HCT116 (cell line): ENCODE data around the gene RUFY4. TPM values are rescaled to one million over a fixed set of nuclear protein-coding genes. Genes with fewer than 3 reads are reported as not detected.
"Not testable (repeated sequence)": the region's sequence is repeated elsewhere in the genome, so short reads cannot be mapped to it uniquely, and the experiment has no call there.

Experiments
- ATAC-seq: fragments of 200-7000 bp; cut with Tn5 transposase; 2 replicates; pipeline ENCODE4 v1.9.1; 2020; ENCODE audit warnings: mild to moderate bottlenecking, moderate library complexity
- BruUV-seq: library from RNA; stranded (reverse); fragments of 400-500 nt; replicated peaks from 2 replicates; lab custom pipeline; 2021; lab: Mats Ljungman, UMichigan
- CTCF ChIA-PET: fragments of 300-600 bp; sonication (Branson Sonifier 250); formaldehyde crosslinking; loops from one replicate; lab custom pipeline; 2021; ENCODE audit warnings: antibody characterized with exemption; lab: Charles Lee
- POLR2A ChIA-PET: fragments of 300-600, 350-600 bp; sonication (Branson Sonifier 250); formaldehyde crosslinking; loops from one replicate; lab custom pipeline; 2021; ENCODE audit warnings: antibody characterized with exemption; lab: Charles Lee
- RAD21 ChIA-PET, 2 experiments: fragments of 300-600 bp; sonication (Branson Sonifier 250); formaldehyde crosslinking; loops; one replicate each; lab custom pipeline; 2023; ENCODE audit warnings: low total read pairs in 2 of 2; ENCODE audit not compliant: uncharacterized antibody in 2 of 2, unreplicated experiment in 2 of 2, low non-redundant PET in 1 of 2; lab: Charles Lee
- DNase-seq: peaks from one replicate; pipeline ENCODE4 v3.0.0-alpha.2; 2010; ENCODE audit warnings: low read depth, low spot score
- H2AFZ ChIP-seq: fragments of 200-600 bp; shearing (Covaris generic), sonication (generic); 2 replicates; pipeline ENCODE4 v1.6.1; 2017; ENCODE audit warnings: low read depth, mixed run types, mixed read lengths, antibody characterized with exemption, low read length; ENCODE audit not compliant: poor library complexity, severe bottlenecking
- H3K27ac ChIP-seq: 2 replicates; pipeline ENCODE4 v1.5.1; 2012; ENCODE audit warnings: low read depth, low read length
- H3K27me3 ChIP-seq: fragments of 200-600 bp; sonication (generic); 2 replicates; pipeline ENCODE4 v1.6.1; 2016; ENCODE audit warnings: mixed run types, low read length, mixed read lengths; ENCODE audit not compliant: insufficient read depth
- H3K36me3 ChIP-seq, 2 experiments: fragments of 200-500 bp in 1 of 2; fragments of 200-600 bp in 1 of 2; sonication (Bioruptor generic) in 1 of 2; sonication (generic) in 1 of 2; 2 replicates each; pipeline versions ENCODE4 v1.5.1 to v1.6.1; 2014 to 2016; ENCODE audit warnings: low read length in 2 of 2, inconsistent platforms in 1 of 2, mixed read lengths in 1 of 2, mixed run types in 1 of 2; ENCODE audit not compliant: insufficient read depth in 2 of 2, control insufficient read depth in 1 of 2
- H3K4me1 ChIP-seq, 2 experiments: fragments of 200-600 bp in 1 of 2; sonication (generic) in 1 of 2; 2 replicates each; pipeline versions ENCODE4 v1.5.1 to v1.6.1; 2012 to 2017; ENCODE audit warnings: low read length in 2 of 2, inconsistent platforms in 1 of 2, mild to moderate bottlenecking in 1 of 2, mixed read lengths in 1 of 2, mixed run types in 1 of 2, moderate library complexity in 1 of 2; ENCODE audit not compliant: insufficient read depth in 2 of 2, control insufficient read depth in 1 of 2
- H3K4me2 ChIP-seq: fragments of 200-600 bp; sonication (generic); 2 replicates; pipeline ENCODE4 v1.6.1; 2017; ENCODE audit warnings: mixed run types, low read length, mixed read lengths
- H3K4me3 ChIP-seq, 2 experiments: fragments of 200-600 bp in 1 of 2; sonication (generic) in 1 of 2; replicated peaks in 1 of 2; 2 replicates each; pipeline ENCODE4 v1.5.1; 2011 to 2016; ENCODE audit warnings: low read length in 2 of 2, control low read depth in 1 of 2, low read depth in 1 of 2, mild to moderate bottlenecking in 1 of 2, mixed read lengths in 1 of 2, mixed run types in 1 of 2
- H3K79me2 ChIP-seq: fragments of 200-600 bp; sonication (generic); 2 replicates; pipeline ENCODE4 v1.6.1; 2017; ENCODE audit warnings: mild to moderate bottlenecking, mixed run types, low read length, moderate library complexity, mixed read lengths; ENCODE audit not compliant: insufficient read depth
- H3K9ac ChIP-seq: fragments of 200-600 bp; sonication (generic); 2 replicates; pipeline ENCODE4 v1.6.1; 2016; ENCODE audit warnings: low read length, mixed read lengths
- H3K9me2 ChIP-seq: fragments of 200-600 bp; sonication (generic), shearing (Covaris generic); 2 replicates; pipeline ENCODE4 v1.6.1; 2017; ENCODE audit warnings: mixed run types, mild to moderate bottlenecking, moderate library complexity; ENCODE audit not compliant: insufficient read depth
- H3K9me3 ChIP-seq, 2 experiments: fragments of 200-500 bp in 1 of 2; fragments of 200-600 bp in 1 of 2; sonication (Bioruptor generic) in 1 of 2; sonication (generic) in 1 of 2; 2 replicates each; pipeline ENCODE4 v1.6.1; 2014 to 2017; ENCODE audit warnings: low read length in 2 of 2, mixed read lengths in 2 of 2, inconsistent platforms in 1 of 2, low read depth in 1 of 2, mild to moderate bottlenecking in 1 of 2, mixed run types in 1 of 2, moderate library complexity in 1 of 2; ENCODE audit not compliant: control insufficient read depth in 1 of 2, insufficient read depth in 1 of 2
- H4K20me1 ChIP-seq: fragments of 200-600 bp; sonication (generic), shearing (Covaris generic); 2 replicates; pipeline ENCODE4 v1.6.1; 2017; ENCODE audit warnings: mixed run types, mild to moderate bottlenecking, moderate library complexity; ENCODE audit not compliant: insufficient read depth
- CTCF ChIP-seq, 3 experiments: fragments of 200-600 bp in 1 of 3; sonication (generic) in 1 of 3; IDR thresholded peaks in 2 of 3; conservative IDR thresholded peaks in 1 of 3; 2 replicates each; pipeline ENCODE4 v1.5.1; 2012 to 2017; ENCODE audit warnings: low read depth in 2 of 3, low read length in 2 of 3, antibody characterized with exemption in 1 of 3, borderline replicate concordance in 1 of 3, control low read depth in 1 of 3, mild to moderate bottlenecking in 1 of 3, mixed read lengths in 1 of 3, mixed run types in 1 of 3, moderate library complexity in 1 of 3; ENCODE audit not compliant: insufficient read depth in 1 of 3
- JUND ChIP-seq: IDR thresholded peaks from 2 replicates; pipeline ENCODE4 v1.6.1; 2012
- RAD21 ChIP-seq: IDR thresholded peaks from 2 replicates; pipeline ENCODE4 v1.6.1; 2012; ENCODE audit warnings: low read depth, mild to moderate bottlenecking
- intact Hi-C: fragments of 100-400 bp; cut with micrococcal nuclease; formaldehyde crosslinking; loops from 2 replicates; pipeline ENCODE4 v1.10.0; 2022
- total RNA-seq: library from RNA; stranded (reverse); gene quantifications from one replicate; pipeline ENCODE4 v1.2.1, GENCODE V29; 2021; ENCODE audit not compliant: unreplicated experiment
- TF ChIP-seq, protein P1 (sequence below): IDR thresholded peaks from 2 replicates; pipeline ENCODE4 v1.6.1; 2011; ENCODE audit warnings: mild to moderate bottlenecking, low read length, moderate library complexity; ENCODE audit not compliant: insufficient replicate concordance; ENCODE audit errors: extremely low read depth

RUFY4 gene
- total RNA-seq, 1 experiment from 2014 or later = 0.27 TPM

GRCh38 chr2:218033590-218034496 lies 35.2 kb upstream of the RUFY4 start (continued):
- no peak for TF ChIP-seq JUND
- TF ChIP-seq, protein P1, sequence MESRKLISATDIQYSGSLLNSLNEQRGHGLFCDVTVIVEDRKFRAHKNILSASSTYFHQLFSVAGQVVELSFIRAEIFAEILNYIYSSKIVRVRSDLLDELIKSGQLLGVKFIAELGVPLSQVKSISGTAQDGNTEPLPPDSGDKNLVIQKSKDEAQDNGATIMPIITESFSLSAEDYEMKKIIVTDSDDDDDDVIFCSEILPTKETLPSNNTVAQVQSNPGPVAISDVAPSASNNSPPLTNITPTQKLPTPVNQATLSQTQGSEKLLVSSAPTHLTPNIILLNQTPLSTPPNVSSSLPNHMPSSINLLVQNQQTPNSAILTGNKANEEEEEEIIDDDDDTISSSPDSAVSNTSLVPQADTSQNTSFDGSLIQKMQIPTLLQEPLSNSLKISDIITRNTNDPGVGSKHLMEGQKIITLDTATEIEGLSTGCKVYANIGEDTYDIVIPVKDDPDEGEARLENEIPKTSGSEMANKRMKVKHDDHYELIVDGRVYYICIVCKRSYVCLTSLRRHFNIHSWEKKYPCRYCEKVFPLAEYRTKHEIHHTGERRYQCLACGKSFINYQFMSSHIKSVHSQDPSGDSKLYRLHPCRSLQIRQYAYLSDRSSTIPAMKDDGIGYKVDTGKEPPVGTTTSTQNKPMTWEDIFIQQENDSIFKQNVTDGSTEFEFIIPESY = no peak
- TF ChIP-seq, all 23 proteins: peak for 0

DNA sequence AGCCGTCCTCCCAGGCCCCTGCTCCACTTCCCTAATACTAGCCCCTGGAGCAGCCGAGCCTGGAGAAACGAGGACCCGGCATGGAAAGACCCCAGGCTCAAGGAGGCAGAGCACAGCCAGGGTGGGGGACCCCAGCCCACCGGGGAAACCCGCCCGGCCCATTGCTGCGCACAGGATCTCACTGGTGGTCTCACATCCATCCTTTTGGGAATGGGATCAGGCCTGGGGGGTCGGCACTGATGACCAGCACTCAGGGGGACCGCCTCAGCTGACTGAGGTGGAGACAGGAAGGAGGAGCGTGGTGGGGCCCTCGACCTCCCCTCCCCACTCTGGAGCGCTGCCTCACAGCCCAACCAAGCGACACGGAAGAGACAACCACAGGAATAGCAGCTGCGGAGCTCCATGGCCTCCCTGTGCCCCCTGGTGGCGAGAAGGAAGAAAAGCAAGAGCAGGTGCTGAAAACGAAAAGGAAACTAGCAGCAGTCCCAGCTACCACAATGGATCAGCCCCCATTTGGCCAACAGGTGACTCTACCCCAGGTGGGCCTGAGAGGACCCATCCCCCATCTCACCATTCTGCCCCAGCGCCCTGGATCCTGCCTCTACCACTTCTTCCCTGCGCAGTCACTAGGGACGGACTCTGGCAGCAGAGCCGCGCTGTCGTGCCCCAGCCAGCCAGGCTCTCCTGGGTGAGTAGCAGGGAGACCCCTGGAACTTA lies 34.4 kb upstream of the RUFY4 start:
- H3K9ac ChIP-seq, H3K79me2 ChIP-seq, H3K9me3 ChIP-seq, H3K4me3 ChIP-seq, H3K4me1 ChIP-seq, H3K27ac ChIP-seq, H3K36me3 ChIP-seq, H3K9me2 ChIP-seq, H4K20me1 ChIP-seq, H2AFZ ChIP-seq, BruUV-seq: not testable (repeated sequence)
- POLR2A ChIA-PET = interaction anchor here (1.0 kb wide), 1 partner anchor 249 kb away, joined by 5 read pairs; no protein-coding TSS in a partner anchor
- intact Hi-C loops = loop anchor here (1.0 kb wide), 1 partner anchor 249 kb away; no protein-coding TSS in a partner anchor
- RAD21 ChIA-PET = interaction anchor here (0.6 to 1.6 kb wide), 4 partner anchors 34 to 249 kb away, joined by 3 to 9 read pairs (median 3); partner anchors contain the start of gene RUFY4 (in 1 of the 2)
- H3K27me3 ChIP-seq = peaks cover 27% of the 10 kb centered on the region
- DNase-seq = peak; percentile 23
- CTCF ChIA-PET = interaction anchor here (0.6 to 2.0 kb wide), 12 partner anchors 10 to 295 kb away, joined by 3 to 23 read pairs (median 5); no protein-coding TSS in a partner anchor
- ATAC-seq = peak; percentile 87
- TF ChIP-seq CTCF (IDR thresholded peaks at IDR 0.05 in 2 of 3, conservative IDR thresholded peaks at IDR 0.05 in 1 of 3; ENCODE audit: borderline replicate concordance in 1 of 3, insufficient read depth in 1 of 3, low read depth in 2 of 3, low read length in 2 of 3) (peak; percentile 61 to 73 (median 71)), RAD21 (peak; percentile 80)
- peak overlapping the region; percentile 57 for H3K4me2 ChIP-seq
